KMS-11 (cell line): ENCODE results near the gene TRIM47.
A peak's percentile ranks its signal among the peaks of the same experiment; 100 is the strongest.

Source experiments
- H2AFZ ChIP-seq: fragments of 200-600 bp; sonication (generic); 2 replicates; pipeline ENCODE4 v1.6.1; 2016; ENCODE audit warnings: antibody characterized with exemption, mixed run types, low read depth
- H3K27ac ChIP-seq: fragments of 200-600 bp; sonication (generic); 2 replicates; pipeline ENCODE4 v1.6.1; 2016; ENCODE audit warnings: mild to moderate bottlenecking, mixed run types
- H3K27me3 ChIP-seq: fragments of 200-600 bp; sonication (generic); 2 replicates; pipeline ENCODE4 v1.6.1; 2017; ENCODE audit warnings: mild to moderate bottlenecking, low read depth, mixed run types, moderate library complexity; ENCODE audit not compliant: insufficient read depth
- H3K36me3 ChIP-seq: fragments of 200-600 bp; sonication (generic); 2 replicates; pipeline ENCODE4 v1.6.1; 2017; ENCODE audit warnings: mild to moderate bottlenecking, mixed run types; ENCODE audit not compliant: insufficient read depth
- H3K4me1 ChIP-seq: fragments of 200-600 bp; sonication (generic); 2 replicates; pipeline ENCODE4 v1.6.1; 2016; ENCODE audit warnings: mild to moderate bottlenecking, low read depth, mixed run types; ENCODE audit not compliant: poor library complexity, severe bottlenecking
- H3K4me2 ChIP-seq: fragments of 200-600 bp; sonication (generic); 2 replicates; pipeline ENCODE4 v1.7.0; 2016; ENCODE audit warnings: mild to moderate bottlenecking, mixed run types
- H3K4me3 ChIP-seq: fragments of 200-600 bp; sonication (generic); IDR thresholded peaks from 2 replicates; pipeline ENCODE4 v1.6.1; 2017; ENCODE audit warnings: low read depth, low read length, mixed read lengths; ENCODE audit not compliant: insufficient read depth
- H3K79me2 ChIP-seq: fragments of 200-600 bp; sonication (generic); 2 replicates; pipeline ENCODE4 v1.6.1; 2016; ENCODE audit warnings: low read depth, mixed run types; ENCODE audit not compliant: insufficient read depth
- H3K9ac ChIP-seq: fragments of 200-600 bp; sonication (generic); 2 replicates; pipeline ENCODE4 v1.6.1; 2016; ENCODE audit warnings: mild to moderate bottlenecking, mixed run types
- H4K20me1 ChIP-seq: fragments of 200-600 bp; sonication (generic); 2 replicates; pipeline ENCODE4 v1.6.1; 2016; ENCODE audit warnings: mild to moderate bottlenecking, mixed run types; ENCODE audit not compliant: insufficient read depth
- CTCF ChIP-seq: fragments of 200-600 bp; sonication (generic); conservative IDR thresholded peaks from 2 replicates; pipeline ENCODE4 v1.6.1; 2017; ENCODE audit warnings: low read depth, mild to moderate bottlenecking, antibody characterized with exemption, low read length, moderate library complexity, mixed read lengths

Gene TRIM47

GRCh38 chr17:75885431-75885830 is 7.0 kb upstream of the TRIM47 start:
- TF ChIP-seq CTCF = no peak
- Histone ChIP-seq H4K20me1 (no peaks in the 10 kb centered on the region), H3K36me3 (no peaks in the 10 kb centered on the region), H3K4me2 (no peak overlapping the region), H3K27ac (no peak overlapping the region), H3K4me1 (no peaks in the 10 kb centered on the region), H3K79me2 (no peaks in the 10 kb centered on the region), H3K9ac (no peak overlapping the region), H3K4me3 (no peak overlapping the region), H3K27me3 (no peaks in the 10 kb centered on the region), H2AFZ (no peak overlapping the region)

- no peak overlapping the region for H3K9ac ChIP-seq
- H3K27me3 ChIP-seq = no peaks in the 10 kb centered on the region
- H3K4me3 ChIP-seq = no peak overlapping the region
- H3K36me3 ChIP-seq = no peaks in the 10 kb centered on the region
- no peaks in the 10 kb centered on the region for H4K20me1 ChIP-seq
- peaks cover 11% of the 10 kb centered on the region for H3K79me2 ChIP-seq
- no peak for TF ChIP-seq CTCF
- peaks cover 8% of the 10 kb centered on the region for H3K4me1 ChIP-seq
- no peak overlapping the region for H3K4me2 ChIP-seq
- H2AFZ ChIP-seq = no peak overlapping the region
- H3K27ac ChIP-seq = no peak overlapping the region
Observed at GRCh38 chr17:75881678-75882454, 3.5 kb upstream of the TRIM47 start.

GRCh38 chr17:75880266-75880665 is 1.9 kb upstream of the TRIM47 start:
- H3K4me2 ChIP-seq = no peak overlapping the region
- no peaks in the 10 kb centered on the region for H3K27me3 ChIP-seq
- no peak overlapping the region for H3K27ac ChIP-seq
- H2AFZ ChIP-seq = no peak overlapping the region
- TF ChIP-seq CTCF = no peak
- peaks cover 23% of the 10 kb centered on the region for H3K79me2 ChIP-seq
- no peaks in the 10 kb centered on the region for H3K36me3 ChIP-seq
- no peaks in the 10 kb centered on the region for H4K20me1 ChIP-seq
- H3K4me3 ChIP-seq = no peak overlapping the region
- peaks cover 16% of the 10 kb centered on the region for H3K4me1 ChIP-seq
- H3K9ac ChIP-seq = no peak overlapping the region

- Histone ChIP-seq H2AFZ (peak overlapping the region; percentile 54; the same call in 1 of the 2 replicates), H3K9ac (peak overlapping the region; percentile 98), H3K27ac (peak overlapping the region; percentile 98)
Observed at GRCh38 chr17:75877752-75878173, 618 bp downstream of the TRIM47 start.

More at GRCh38 chr17:75877752-75878173, 618 bp downstream of the TRIM47 start:
- Histone ChIP-seq H3K36me3 (no peaks in the 10 kb centered on the region), H3K4me2 (peak overlapping the region; percentile 95), H3K4me1 (peaks cover 30% of the 10 kb centered on the region), H3K79me2 (peaks cover 25% of the 10 kb centered on the region), H3K4me3 (no peak overlapping the region), H4K20me1 (no peaks in the 10 kb centered on the region), H3K27me3 (no peaks in the 10 kb centered on the region)
- peak; percentile 37; the same call in 1 of the 2 replicates for TF ChIP-seq CTCF
